ENCODE results near the gene SSBP4. TPM values are rescaled to one million over a fixed set of nuclear protein-coding genes. Genes with fewer than 3 reads are reported as not detected.
"Not testable (repeated sequence)": the region's sequence is repeated elsewhere in the genome, so short reads cannot be mapped to it uniquely, and the experiment has no call there.

Gene SSBP4
- total RNA-seq, 1 donor = 56.1 TPM

DNA sequence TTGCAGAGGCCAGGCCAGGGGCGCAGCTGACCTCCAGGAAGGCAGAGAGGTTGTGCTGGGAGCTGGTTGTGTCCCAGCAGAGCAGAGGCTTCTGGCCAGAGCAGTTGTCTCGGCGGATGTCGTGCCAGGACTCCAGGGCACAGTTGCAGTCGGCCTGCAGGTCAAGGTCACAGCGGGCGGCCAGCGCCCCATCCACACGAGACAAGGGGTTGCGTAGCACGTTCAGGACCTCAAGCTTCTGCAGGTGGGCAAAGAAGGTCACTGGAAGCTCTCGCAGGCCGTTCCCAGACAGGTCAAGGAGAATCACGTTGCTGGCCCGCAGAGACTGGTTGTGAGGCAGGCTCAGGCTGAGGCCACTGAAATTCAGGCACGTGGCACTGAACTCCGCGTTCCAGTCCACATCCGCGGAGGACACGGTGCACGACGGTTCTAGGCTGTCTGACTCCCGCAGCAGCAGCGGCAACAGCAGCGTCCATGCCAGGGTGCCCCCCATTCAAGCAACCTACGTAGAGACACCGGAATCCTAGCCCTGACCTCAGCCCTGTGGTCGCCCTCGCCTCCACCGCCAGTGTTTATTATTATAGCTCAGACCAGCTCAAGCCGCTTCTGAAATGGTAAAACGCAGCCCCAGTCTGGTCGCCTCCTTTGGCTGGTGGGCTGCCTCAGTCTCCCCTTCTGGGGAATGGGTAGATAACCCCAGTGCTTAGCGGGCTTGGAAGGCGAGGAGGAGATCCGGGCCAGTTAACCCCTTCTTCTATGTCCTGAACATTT, 22.5 kb upstream of the SSBP4 start:
- H3K4me3 ChIP-seq (ENCODE audit: low read depth, low read length) = no peak overlapping the region
- DNase-seq (ENCODE audit: low read depth) = no peak
- TF ChIP-seq, protein P1, sequence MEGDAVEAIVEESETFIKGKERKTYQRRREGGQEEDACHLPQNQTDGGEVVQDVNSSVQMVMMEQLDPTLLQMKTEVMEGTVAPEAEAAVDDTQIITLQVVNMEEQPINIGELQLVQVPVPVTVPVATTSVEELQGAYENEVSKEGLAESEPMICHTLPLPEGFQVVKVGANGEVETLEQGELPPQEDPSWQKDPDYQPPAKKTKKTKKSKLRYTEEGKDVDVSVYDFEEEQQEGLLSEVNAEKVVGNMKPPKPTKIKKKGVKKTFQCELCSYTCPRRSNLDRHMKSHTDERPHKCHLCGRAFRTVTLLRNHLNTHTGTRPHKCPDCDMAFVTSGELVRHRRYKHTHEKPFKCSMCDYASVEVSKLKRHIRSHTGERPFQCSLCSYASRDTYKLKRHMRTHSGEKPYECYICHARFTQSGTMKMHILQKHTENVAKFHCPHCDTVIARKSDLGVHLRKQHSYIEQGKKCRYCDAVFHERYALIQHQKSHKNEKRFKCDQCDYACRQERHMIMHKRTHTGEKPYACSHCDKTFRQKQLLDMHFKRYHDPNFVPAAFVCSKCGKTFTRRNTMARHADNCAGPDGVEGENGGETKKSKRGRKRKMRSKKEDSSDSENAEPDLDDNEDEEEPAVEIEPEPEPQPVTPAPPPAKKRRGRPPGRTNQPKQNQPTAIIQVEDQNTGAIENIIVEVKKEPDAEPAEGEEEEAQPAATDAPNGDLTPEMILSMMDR (IDR thresholded peaks at IDR 0.05; ENCODE audit: insufficient read depth, low read depth, low read length) = no peak

DNA sequence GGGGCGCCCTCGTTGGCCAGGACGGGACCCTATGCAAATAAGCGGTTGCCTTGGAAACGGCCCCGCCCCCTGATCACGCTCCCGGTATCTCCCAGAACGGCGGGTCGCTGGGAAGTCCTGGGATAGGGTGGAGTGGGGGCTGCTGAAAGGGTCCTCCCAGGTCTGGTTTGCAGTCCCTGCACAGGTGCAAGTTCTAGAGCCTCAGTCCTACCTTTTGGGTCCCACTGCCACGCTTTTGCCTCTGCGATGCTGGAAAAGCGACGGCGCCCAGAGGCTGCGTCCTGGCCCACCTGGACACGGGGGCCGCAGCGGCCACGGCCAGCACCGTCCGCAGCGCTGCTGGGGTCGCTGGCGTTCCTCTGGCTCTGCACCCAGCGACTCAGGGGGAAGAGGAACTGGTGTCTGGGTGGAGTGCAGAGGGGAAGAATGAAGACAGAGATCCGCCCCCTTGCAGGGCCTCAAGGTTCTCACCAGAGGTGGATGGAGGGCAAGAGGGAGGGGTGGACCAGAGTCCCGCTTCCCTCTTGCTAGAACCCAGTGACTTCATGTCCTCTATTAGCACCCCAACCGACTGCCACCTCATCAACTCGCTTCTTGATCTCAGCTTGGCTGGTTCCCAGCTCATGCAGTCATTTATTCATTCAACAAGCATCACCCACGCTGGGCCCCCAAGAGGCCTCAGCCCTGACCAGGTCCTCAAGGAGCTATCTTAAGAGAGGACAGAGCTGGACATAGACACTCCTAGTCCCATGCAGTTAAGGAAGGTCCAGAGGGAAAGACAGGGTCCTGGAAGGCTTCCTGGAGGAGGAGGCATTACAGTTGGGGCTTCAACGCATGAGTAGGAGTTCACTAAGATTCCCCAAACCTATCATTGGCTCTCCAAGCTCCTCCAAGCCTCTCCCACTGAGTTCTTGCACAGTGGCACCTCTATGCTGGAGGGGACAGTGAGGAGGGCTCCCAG, 21.7 kb upstream of the SSBP4 start, which contains the start of gene LRRC25:
TSS of gene LRRC25 (minus strand) at position 381 of the 961 bp plus-strand sequence. CDS start 659 bp downstream, outside the sequence.
- TF ChIP-seq, protein P1 (IDR thresholded peaks at IDR 0.05; ENCODE audit: insufficient read depth, low read depth, low read length) = no peak
- DNase-seq (ENCODE audit: low read depth) = no peak
- H3K4me3 ChIP-seq (ENCODE audit: low read depth, low read length) = no peak within 1 kb of the TSS

DNA sequence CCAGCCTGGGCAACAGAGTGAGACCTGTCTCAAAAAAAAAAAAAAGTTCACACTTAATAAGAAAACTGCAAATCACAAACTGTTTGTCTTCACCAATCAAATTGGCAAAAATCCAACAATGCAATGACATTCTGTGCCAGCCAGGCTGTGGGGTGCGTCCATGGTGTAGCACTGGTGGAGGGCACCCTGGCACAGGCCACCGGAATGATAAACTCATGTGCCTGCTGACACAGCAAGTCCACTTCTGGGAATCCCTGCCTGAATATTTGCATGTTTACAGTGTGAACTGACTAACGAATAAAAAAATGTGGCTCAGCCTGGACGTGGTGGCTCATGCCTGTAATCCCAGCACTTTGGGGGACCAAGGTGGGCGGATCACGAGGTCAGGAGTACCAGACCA, 20.2 kb upstream of the SSBP4 start:
- H3K4me3 ChIP-seq (ENCODE audit: low read depth, low read length) = no peak overlapping the region
- TF ChIP-seq, protein P1 (IDR thresholded peaks at IDR 0.05; ENCODE audit: insufficient read depth, low read depth, low read length) = no peak
- peak; percentile 63 for DNase-seq (ENCODE audit: low read depth)

DNA sequence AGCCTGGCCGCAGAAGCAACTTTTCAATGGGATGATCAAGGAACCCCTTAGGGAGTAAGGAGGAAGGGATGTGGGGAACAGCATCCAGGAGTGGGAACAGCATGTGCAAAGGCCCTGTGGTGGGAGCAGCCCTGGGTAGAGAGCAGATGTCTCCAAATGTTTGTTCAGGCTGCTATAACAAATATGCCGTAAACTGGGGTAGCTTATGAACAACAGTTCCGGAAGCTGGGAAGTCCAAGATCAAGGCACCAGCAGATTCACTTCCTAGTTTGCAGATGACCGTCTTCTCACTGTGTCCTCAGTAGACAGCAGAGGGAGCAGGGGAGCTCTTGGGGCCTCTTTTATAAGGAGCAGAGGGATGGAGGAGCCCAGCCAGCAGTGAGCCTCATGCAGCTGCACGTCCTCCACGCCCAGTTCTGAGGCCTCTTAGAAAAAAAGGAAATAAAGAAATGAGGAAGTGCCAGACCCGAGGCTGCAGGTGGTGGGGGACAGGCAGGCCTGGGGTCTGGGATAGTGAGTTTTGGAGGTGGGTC, 17.6 kb upstream of the SSBP4 start:
- H3K4me3 ChIP-seq (ENCODE audit: low read depth, low read length) = no peak overlapping the region
- TF ChIP-seq, protein P1 (IDR thresholded peaks at IDR 0.05; ENCODE audit: insufficient read depth, low read depth, low read length) = peak; percentile 61
- DNase-seq (ENCODE audit: low read depth) = peak; percentile 84

DNA sequence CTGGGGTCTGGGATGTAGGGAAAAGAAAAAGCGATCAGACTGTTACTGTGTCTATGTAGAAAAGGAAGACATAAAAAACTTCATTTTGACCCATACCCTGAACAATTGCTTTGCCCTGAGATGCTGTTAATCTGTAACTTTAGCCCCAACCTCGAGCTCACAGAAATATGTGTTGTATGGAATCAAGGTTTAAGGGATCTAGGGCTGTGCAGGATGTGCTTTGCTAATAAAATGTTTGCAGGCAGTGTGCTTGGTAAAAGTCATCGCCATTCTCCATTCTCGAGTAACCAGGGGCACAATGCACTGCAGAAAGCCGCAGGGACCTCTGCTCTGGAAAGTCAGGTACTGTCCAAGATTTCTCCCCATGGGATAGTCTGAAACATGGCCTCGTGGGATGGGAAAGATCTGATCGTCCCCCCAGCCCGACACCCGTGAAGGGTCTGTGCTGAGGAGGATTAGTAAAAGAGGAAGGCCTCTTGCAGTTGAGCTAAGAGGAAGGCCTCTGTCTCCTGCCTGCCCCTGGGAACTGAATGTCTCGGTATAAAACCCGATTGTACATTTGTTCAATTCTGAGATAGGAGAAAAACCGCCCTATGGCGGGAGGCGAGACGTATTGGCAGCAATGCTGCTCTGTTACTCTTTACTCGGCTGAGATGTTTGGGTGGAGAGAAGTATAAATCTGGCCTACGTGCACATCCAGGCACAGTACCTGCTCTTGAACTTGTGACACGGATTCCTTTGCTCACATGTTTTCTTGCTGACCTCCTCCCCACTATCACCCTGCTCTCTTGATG, 16.5 kb upstream of the SSBP4 start:
- not testable (repeated sequence) for H3K4me3 ChIP-seq (ENCODE audit: low read depth, low read length); DNase-seq (ENCODE audit: low read depth)

DNA sequence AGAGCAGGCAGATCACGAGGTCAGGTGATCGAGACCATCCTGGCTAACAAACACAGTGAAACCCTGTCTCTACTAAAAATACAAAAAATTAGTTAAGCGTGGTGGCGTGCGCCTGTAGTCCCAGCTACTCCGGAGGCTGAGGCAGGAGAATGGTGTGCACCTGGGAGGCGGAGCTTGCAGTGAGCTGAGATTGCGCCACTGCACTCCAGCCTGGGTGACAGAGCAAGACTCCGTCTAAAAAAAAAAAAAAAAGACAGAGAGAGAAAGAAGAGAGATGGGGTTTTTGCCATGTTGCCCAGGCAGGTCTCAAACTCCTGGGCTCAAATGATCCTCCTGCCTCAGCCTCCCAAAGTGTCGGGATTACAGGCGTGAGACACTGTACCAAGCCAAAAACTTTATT, 13.4 kb upstream of the SSBP4 start:
- DNase-seq (ENCODE audit: low read depth); H3K4me3 ChIP-seq (ENCODE audit: low read depth, low read length): not testable (repeated sequence)

DNA sequence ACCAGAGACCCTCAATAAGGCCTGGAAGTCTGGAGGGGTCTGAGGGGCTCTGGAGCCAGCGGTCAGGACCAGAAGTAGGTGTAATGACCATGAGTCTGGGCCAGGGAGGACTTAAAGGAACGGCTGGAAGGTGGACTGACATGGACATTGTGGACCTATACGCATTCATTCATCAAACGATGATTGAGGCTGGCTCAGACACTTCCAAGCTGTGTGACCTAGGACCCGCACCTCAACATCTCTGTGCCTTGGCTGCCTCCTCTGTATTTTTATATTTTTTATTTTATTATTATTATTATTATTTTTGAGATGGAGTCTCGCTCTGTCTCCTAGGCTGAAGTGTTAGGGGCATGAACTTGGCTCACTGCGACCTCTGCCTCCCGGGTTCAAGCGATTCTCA, 12.4 kb upstream of the SSBP4 start:
- H3K4me3 ChIP-seq (ENCODE audit: low read depth, low read length) = no peak overlapping the region
- TF ChIP-seq, protein P1 (IDR thresholded peaks at IDR 0.05; ENCODE audit: insufficient read depth, low read depth, low read length) = no peak
- DNase-seq (ENCODE audit: low read depth) = no peak

Measured in fibroblast of villous mesenchyme (primary cell).